WTC11 (cell line): ENCODE results near the gene SCAF8. TPM values are rescaled to one million over a fixed set of nuclear protein-coding genes. Genes with fewer than 3 reads are reported as not detected.

Experiments
- ATAC-seq: fragments of 200-7000 bp; cut with Tn5 transposase; 2 replicates; pipeline ENCODE4 v1.10.0; 2021; ENCODE audit warnings: mild to moderate bottlenecking, moderate library complexity
- CTCF ChIA-PET: fragments of 300-600 bp; sonication (Branson Sonifier 250); formaldehyde crosslinking; loops from one replicate; lab custom pipeline; 2021; ENCODE audit warnings: antibody characterized with exemption; lab: Charles Lee
- POLR2A ChIA-PET: fragments of 350-600 bp; sonication (Branson Sonifier 250); formaldehyde crosslinking; loops from one replicate; lab custom pipeline; 2021; ENCODE audit warnings: antibody characterized with exemption; lab: Charles Lee
- DNase-seq: peaks from one replicate; pipeline ENCODE4 v3.0.0; 2021; ENCODE audit warnings: low spot score
- H3K27ac Mint-ChIP-seq: 2 replicates; pipeline ENCODE4 v1.8.0; 2021; ENCODE audit warnings: mixed read lengths
- H3K27me3 Mint-ChIP-seq: 2 replicates; pipeline ENCODE4 v1.8.0; 2021; ENCODE audit warnings: low read depth, mild to moderate bottlenecking, moderate library complexity, mixed read lengths
- H3K36me3 Mint-ChIP-seq: 2 replicates; pipeline ENCODE4 v1.8.0; 2021; ENCODE audit warnings: mixed read lengths
- H3K4me1 Mint-ChIP-seq: 2 replicates; pipeline ENCODE4 v1.8.0; 2022; ENCODE audit warnings: mixed read lengths
- H3K4me3 Mint-ChIP-seq: 2 replicates; pipeline ENCODE4 v1.8.0; 2021; ENCODE audit warnings: mild to moderate bottlenecking, moderate library complexity, mixed read lengths
- H3K9me3 Mint-ChIP-seq: 2 replicates; pipeline ENCODE4 v1.8.0; 2021; ENCODE audit warnings: mixed read lengths
- AFF4 ChIP-seq: sonication (generic); formaldehyde crosslinking; IDR thresholded peaks from 2 replicates; pipeline ENCODE4 v1.8.1; 2023; ENCODE audit warnings: mild to moderate bottlenecking, missing genetic modification reagents, borderline replicate concordance
- CBFB ChIP-seq: sonication (generic); formaldehyde crosslinking; IDR thresholded peaks from 2 replicates; pipeline ENCODE4 v1.8.1; 2022; ENCODE audit warnings: mild to moderate bottlenecking, low read depth, missing genetic modification reagents
- CTCF ChIP-seq: fragments of 200-600 bp; IDR thresholded peaks from 2 replicates; pipeline ENCODE4 v1.8.0; 2022; ENCODE audit warnings: antibody characterized with exemption
- E2F1 ChIP-seq: sonication (generic); formaldehyde crosslinking; IDR thresholded peaks from 2 replicates; pipeline ENCODE4 v1.8.0; 2022; ENCODE audit warnings: mild to moderate bottlenecking, missing genetic modification reagents
- ETV6 ChIP-seq: sonication (generic); formaldehyde crosslinking; IDR thresholded peaks from 2 replicates; pipeline ENCODE4 v1.8.1; 2022; ENCODE audit warnings: mild to moderate bottlenecking, missing genetic modification reagents
- FOXP1 ChIP-seq: sonication (generic); formaldehyde crosslinking; IDR thresholded peaks from 2 replicates; pipeline ENCODE4 v1.8.0; 2022; ENCODE audit warnings: missing genetic modification reagents, mild to moderate bottlenecking, moderate library complexity, borderline replicate concordance
- FOXP4 ChIP-seq: sonication (generic); formaldehyde crosslinking; IDR thresholded peaks from 2 replicates; pipeline ENCODE4 v1.8.0; 2022; ENCODE audit warnings: mild to moderate bottlenecking, missing genetic modification reagents
- GABPB1 ChIP-seq: sonication (generic); formaldehyde crosslinking; IDR thresholded peaks from 2 replicates; pipeline ENCODE4 v1.8.1; 2023; ENCODE audit warnings: mild to moderate bottlenecking, missing genetic modification reagents
- GRHL2 ChIP-seq: fragments of 250-450 bp; sonication (Bioruptor Pico); IDR thresholded peaks from 2 replicates; pipeline ENCODE4 v1.8.0; 2022; ENCODE audit warnings: mild to moderate bottlenecking, moderate library complexity; ENCODE audit not compliant: insufficient replicate concordance, severe bottlenecking
- JUN ChIP-seq: sonication (generic); formaldehyde crosslinking; IDR thresholded peaks from 2 replicates; pipeline ENCODE4 v1.8.0; 2023; ENCODE audit warnings: mild to moderate bottlenecking, missing genetic modification reagents
- NR2C2 ChIP-seq: sonication (generic); formaldehyde crosslinking; IDR thresholded peaks from 2 replicates; pipeline ENCODE4 v1.8.0; 2022; ENCODE audit warnings: mild to moderate bottlenecking, missing genetic modification reagents
- OVOL2 ChIP-seq: fragments of 250-450 bp; sonication (Bioruptor Pico); IDR thresholded peaks from 2 replicates; pipeline ENCODE4 v1.9.0; 2021; ENCODE audit warnings: mild to moderate bottlenecking, borderline replicate concordance
- RELA ChIP-seq: sonication (generic); formaldehyde crosslinking; IDR thresholded peaks from 2 replicates; pipeline ENCODE4 v1.8.1; 2022; ENCODE audit warnings: missing genetic modification reagents, mild to moderate bottlenecking, borderline replicate concordance
- RORB ChIP-seq: fragments of 250-450 bp; sonication (Bioruptor Pico); IDR thresholded peaks from 2 replicates; pipeline ENCODE4 v1.9.0; 2021; ENCODE audit warnings: mild to moderate bottlenecking
- SMAD3 ChIP-seq: sonication (generic); formaldehyde crosslinking; IDR thresholded peaks from 2 replicates; pipeline ENCODE4 v1.8.0; 2022; ENCODE audit warnings: missing genetic modification reagents, mild to moderate bottlenecking, borderline replicate concordance
- TP53 ChIP-seq: sonication (generic); formaldehyde crosslinking; IDR thresholded peaks from 2 replicates; pipeline ENCODE4 v1.8.1; 2023; ENCODE audit warnings: mild to moderate bottlenecking, missing genetic modification reagents
- ZBTB21 ChIP-seq: sonication (generic); formaldehyde crosslinking; IDR thresholded peaks from 2 replicates; pipeline ENCODE4 v1.8.1; 2023; ENCODE audit warnings: mild to moderate bottlenecking, missing genetic modification reagents, borderline replicate concordance
- ZNF219 ChIP-seq: sonication (generic); formaldehyde crosslinking; IDR thresholded peaks from 2 replicates; pipeline ENCODE4 v1.8.0; 2023; ENCODE audit warnings: missing genetic modification reagents, mild to moderate bottlenecking, borderline replicate concordance
- ZNF532 ChIP-seq: fragments of 250-450 bp; sonication (Bioruptor Pico); IDR thresholded peaks from 2 replicates; pipeline ENCODE4 v1.9.0; 2021; ENCODE audit warnings: mild to moderate bottlenecking, borderline replicate concordance
- total RNA-seq: library from RNA; stranded (reverse); gene quantifications from 3 replicates; pipeline ENCODE4 v1.2.3, GENCODE V29; 2021

SCAF8 gene
- total RNA-seq, 1 experiment from 2014 or later: 40.7 TPM

GRCh38 chr6:154829970-154830369 lies 96.8 kb downstream of the SCAF8 start (continued):
- TF ChIP-seq ZNF532: no peak
- no peak for TF ChIP-seq ZBTB21 (CRISPR knock-in tag)
- TF ChIP-seq ZNF219 (CRISPR knock-in tag): no peak
- no peak for TF ChIP-seq SMAD3 (CRISPR knock-in tag)

- Mint-ChIP-seq H3K36me3 (peaks cover 36% of the 10 kb centered on the region), H3K4me1 (no peaks in the 10 kb centered on the region), H3K27me3 (no peaks in the 10 kb centered on the region), H3K9me3 (no peaks in the 10 kb centered on the region), H3K27ac (no peak overlapping the region), H3K4me3 (no peak overlapping the region)
- CTCF ChIA-PET: no interaction called here
- TF ChIP-seq TP53 (CRISPR knock-in tag) (no peak), ETV6 (CRISPR knock-in tag) (no peak), CBFB (CRISPR knock-in tag) (no peak), JUN (CRISPR knock-in tag) (no peak), E2F1 (CRISPR knock-in tag) (no peak), RORB (CRISPR knock-in tag) (no peak), FOXP4 (CRISPR knock-in tag) (no peak), GABPB1 (CRISPR knock-in tag) (no peak), ZNF532 (no peak), AFF4 (no peak), RELA (no peak), OVOL2 (no peak), FOXP1 (CRISPR knock-in tag) (no peak), CTCF (no peak), GRHL2 (CRISPR knock-in tag) (no peak), NR2C2 (no peak)
- no peak for DNase-seq
- no peak for ATAC-seq
- POLR2A ChIA-PET: no interaction called here
Measured at GRCh38 chr6:154830771-154831170, 97.6 kb downstream of the SCAF8 start.
